ENCODE data around the gene HAX1.

- TF ChIP-seq POLR2A (IDR thresholded peaks at IDR 0.05; ENCODE audit: extremely low read depth, insufficient read length) (no peak), CTCF (IDR thresholded peaks at IDR 0.05; ENCODE audit: low read depth, low read length) (no peak)
These were observed 6.8 kb upstream of the HAX1 start for GRCh38 chr1:154265586-154265985.

Measured in NB4 (cell line).